Measurements from ENCODE around the gene RCAN2. TPM values are rescaled to one million over a fixed set of nuclear protein-coding genes. Genes with fewer than 3 reads are reported as not detected.

Gene RCAN2
- total and polyA plus RNA-seq, 12 donors: 2.3 to 14.4 (median 6.5) TPM

- TF ChIP-seq POLR2A (IDR thresholded peaks at IDR 0.05) (no peak), CTCF (IDR thresholded peaks at IDR 0.05) (no peak)
- Histone ChIP-seq H3K4me3 (no peak overlapping the region), H3K36me3 (replicated peaks in 1 of 2) (no peaks in the 10 kb centered on the region), H3K27me3 (no peaks in the 10 kb centered on the region), H3K4me1 (replicated peaks in 1 of 2) (peaks cover 0 to 6% of the 10 kb centered on the region in 2 donors), H3K9me3 (replicated peaks in 1 of 3) (no peaks in the 10 kb centered on the region), H3K27ac (peak overlapping the region in 1 of 5 donors; percentile 31)
- DNase-seq: no peak
- intact Hi-C loops (cut with DNase I): no loop called here
- 29 to 49% (median 43%) methylated on average over 1 of the region's 1 CpG for WGBS, 4 donors
These were observed 227.6 kb downstream of the RCAN2 start for GRCh38 chr6:46263707-46264086.

DNA sequence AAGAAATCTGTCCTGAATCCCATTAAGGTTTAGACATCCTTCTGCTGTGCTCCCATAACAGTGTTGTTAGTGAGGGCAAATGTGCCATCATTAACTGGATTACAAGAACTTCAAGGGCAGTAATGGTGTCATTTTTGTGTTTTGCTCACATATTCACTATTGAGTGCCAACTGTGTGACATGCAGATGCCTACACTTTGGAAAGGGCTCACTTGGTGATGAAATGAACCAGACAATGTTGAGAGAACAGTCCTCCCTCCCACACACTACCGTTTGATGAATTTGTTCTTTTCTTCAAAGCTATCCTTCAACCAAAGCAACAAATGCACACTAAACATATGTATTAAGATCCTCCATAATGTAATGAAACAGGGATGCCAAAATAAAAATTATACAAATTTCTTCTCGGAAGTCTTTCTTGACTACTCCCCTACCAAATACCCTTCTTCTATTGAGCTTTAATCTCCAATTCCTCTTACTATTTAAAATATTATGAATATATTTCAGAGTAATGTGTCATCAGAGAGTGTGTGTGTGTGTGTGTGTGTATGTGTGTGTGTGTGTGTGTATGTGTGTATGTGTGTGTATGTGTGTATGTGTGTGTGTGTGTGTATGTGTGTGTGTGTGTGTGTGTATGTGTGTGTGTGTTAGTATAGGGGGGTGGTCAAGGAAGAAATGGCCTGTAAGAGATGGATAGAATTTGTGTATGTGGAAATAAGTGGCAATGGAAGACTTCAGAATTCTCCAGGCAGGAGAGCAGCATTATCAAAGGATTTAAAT lies 228.1 kb downstream of the RCAN2 start:
- 66 to 83% (median 77%) methylated on average over 2 of the region's 2 CpGs for WGBS, 4 donors
- intact Hi-C loops (cut with DNase I): no loop called here
- no peaks in the 10 kb centered on the region for H3K36me3 ChIP-seq (replicated peaks in 1 of 2)
- peak overlapping the region in 1 of 5 donors; percentile 19 for H3K27ac ChIP-seq
- TF ChIP-seq CTCF (IDR thresholded peaks at IDR 0.05): no peak
- TF ChIP-seq POLR2A (IDR thresholded peaks at IDR 0.05): no peak
- H3K4me3 ChIP-seq: no peak overlapping the region
- DNase-seq: no peak
- H3K4me1 ChIP-seq (replicated peaks in 1 of 2): peaks cover 0 to 6% of the 10 kb centered on the region in 2 donors
- H3K9me3 ChIP-seq (replicated peaks in 1 of 3): no peaks in the 10 kb centered on the region
- no peaks in the 10 kb centered on the region for H3K27me3 ChIP-seq

DNA sequence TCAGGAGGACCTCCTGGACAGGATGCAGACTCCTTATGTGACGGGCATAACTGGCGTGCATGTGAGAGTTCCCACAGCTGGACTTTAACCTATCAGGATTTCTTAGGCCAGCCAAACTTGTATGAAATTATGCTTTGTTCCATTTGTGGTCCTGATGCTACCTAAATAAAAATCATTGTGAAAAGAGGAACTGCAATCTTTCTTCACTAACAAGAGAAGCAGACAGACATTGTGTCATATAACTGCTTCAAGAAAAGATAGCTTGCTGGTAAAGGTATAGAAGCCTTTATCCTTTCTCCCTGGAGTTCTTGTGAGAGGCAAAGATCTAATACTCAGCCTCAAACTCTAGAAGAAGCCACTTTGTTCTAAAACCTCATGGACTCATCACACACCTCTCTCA lies 233.0 kb downstream of the RCAN2 start:
- Histone ChIP-seq H3K4me3 (no peak overlapping the region), H3K4me1 (replicated peaks in 1 of 2) (no peaks in the 10 kb centered on the region), H3K36me3 (replicated peaks in 1 of 2) (no peaks in the 10 kb centered on the region), H3K27ac (no peak overlapping the region), H3K9me3 (replicated peaks in 1 of 3) (no peaks in the 10 kb centered on the region), H3K27me3 (no peaks in the 10 kb centered on the region)
- intact Hi-C loops (cut with DNase I): no loop called here
- no peak for TF ChIP-seq POLR2A (IDR thresholded peaks at IDR 0.05)
- TF ChIP-seq CTCF (IDR thresholded peaks at IDR 0.05): no peak
- 89 to 96% (median 93%) methylated on average over 2 of the region's 2 CpGs for WGBS, 4 donors
- no peak for DNase-seq

GRCh38 chr6:46255528-46255927 lies 235.7 kb downstream of the RCAN2 start:
- intact Hi-C loops (cut with DNase I): no loop called here
- H3K4me1 ChIP-seq (replicated peaks in 1 of 2): no peaks in the 10 kb centered on the region
- no peak overlapping the region for H3K4me3 ChIP-seq
- 64 to 72% (median 67%) methylated on average over 5 of the region's 5 CpGs for WGBS, 4 donors
- peak in 1 of 7 donors; percentile 10 for DNase-seq
- H3K9me3 ChIP-seq (replicated peaks in 1 of 3): no peaks in the 10 kb centered on the region
- no peaks in the 10 kb centered on the region for H3K27me3 ChIP-seq
- TF ChIP-seq POLR2A (IDR thresholded peaks at IDR 0.05) (no peak), CTCF (IDR thresholded peaks at IDR 0.05) (no peak)
- no peak overlapping the region for H3K27ac ChIP-seq
- H3K36me3 ChIP-seq (replicated peaks in 1 of 2): no peaks in the 10 kb centered on the region

Measured in adrenal gland (tissue), 12 donors.